ENCODE data around the gene GRID2.

The GRID2 gene

GRCh38 chr4:93646233-93646930 lies 1342.6 kb downstream of the GRID2 start:
- Histone ChIP-seq H3K9ac (ENCODE audit: low read length) (no peak overlapping the region), H3K9me3 (replicated peaks; ENCODE audit: insufficient read depth, low read length) (no peaks in the 10 kb centered on the region), H3F3A (ENCODE audit: insufficient read depth, low read length) (no peaks in the 10 kb centered on the region), H3K4me2 (ENCODE audit: low read depth, low read length) (no peak overlapping the region), H3K79me2 (ENCODE audit: low read length) (no peaks in the 10 kb centered on the region), H4K20me1 (ENCODE audit: insufficient read depth, low read length) (no peaks in the 10 kb centered on the region), H2AFZ (ENCODE audit: low read length) (no peak overlapping the region), H3K4me3 (ENCODE audit: low read length) (no peak overlapping the region), H3K9me2 (replicated peaks; ENCODE audit: insufficient read depth, low read length) (no peaks in the 10 kb centered on the region), H3K27ac (ENCODE audit: low read length) (no peak overlapping the region), H3K36me3 (replicated peaks; ENCODE audit: insufficient read depth, low read length) (no peaks in the 10 kb centered on the region), H3K4me1 (ENCODE audit: low read length) (no peaks in the 10 kb centered on the region), H3K27me3 (replicated peaks; ENCODE audit: insufficient read depth, low read length) (no peaks in the 10 kb centered on the region)
- no peak for TF ChIP-seq EZH2 (optimal IDR thresholded peaks at IDR 0.05; ENCODE audit: low read depth, low read length)
- no peak for TF ChIP-seq EZH2phosphoT487 (IDR thresholded peaks at IDR 0.05; ENCODE audit: low read length)
- TF ChIP-seq, protein P1, sequence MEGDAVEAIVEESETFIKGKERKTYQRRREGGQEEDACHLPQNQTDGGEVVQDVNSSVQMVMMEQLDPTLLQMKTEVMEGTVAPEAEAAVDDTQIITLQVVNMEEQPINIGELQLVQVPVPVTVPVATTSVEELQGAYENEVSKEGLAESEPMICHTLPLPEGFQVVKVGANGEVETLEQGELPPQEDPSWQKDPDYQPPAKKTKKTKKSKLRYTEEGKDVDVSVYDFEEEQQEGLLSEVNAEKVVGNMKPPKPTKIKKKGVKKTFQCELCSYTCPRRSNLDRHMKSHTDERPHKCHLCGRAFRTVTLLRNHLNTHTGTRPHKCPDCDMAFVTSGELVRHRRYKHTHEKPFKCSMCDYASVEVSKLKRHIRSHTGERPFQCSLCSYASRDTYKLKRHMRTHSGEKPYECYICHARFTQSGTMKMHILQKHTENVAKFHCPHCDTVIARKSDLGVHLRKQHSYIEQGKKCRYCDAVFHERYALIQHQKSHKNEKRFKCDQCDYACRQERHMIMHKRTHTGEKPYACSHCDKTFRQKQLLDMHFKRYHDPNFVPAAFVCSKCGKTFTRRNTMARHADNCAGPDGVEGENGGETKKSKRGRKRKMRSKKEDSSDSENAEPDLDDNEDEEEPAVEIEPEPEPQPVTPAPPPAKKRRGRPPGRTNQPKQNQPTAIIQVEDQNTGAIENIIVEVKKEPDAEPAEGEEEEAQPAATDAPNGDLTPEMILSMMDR (IDR thresholded peaks at IDR 0.05; ENCODE audit: low read length) = no peak
- DNase-seq = no peak

DNA sequence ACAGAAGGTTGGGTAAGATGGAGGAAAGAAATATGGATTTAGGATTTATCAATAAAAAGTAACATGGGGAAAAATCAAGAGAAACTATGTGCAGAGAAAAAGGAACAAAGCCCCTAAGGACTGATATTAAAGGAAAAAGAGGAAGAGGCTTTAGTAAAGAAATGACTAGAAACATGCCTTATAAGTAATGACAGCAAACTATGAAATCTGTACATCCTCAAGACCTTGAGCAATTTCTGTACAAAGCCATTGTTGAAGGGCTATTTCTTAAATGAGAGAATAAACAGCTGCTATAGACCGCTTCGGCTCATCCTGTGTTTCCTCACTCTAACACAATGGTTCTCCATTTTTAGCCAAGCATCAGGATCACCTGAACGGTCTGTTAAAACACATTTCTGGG lies 1344.5 kb downstream of the GRID2 start:
- Histone ChIP-seq H2AFZ (ENCODE audit: low read length) (no peak overlapping the region), H3K9me2 (replicated peaks; ENCODE audit: insufficient read depth, low read length) (no peaks in the 10 kb centered on the region), H3K9me3 (replicated peaks; ENCODE audit: insufficient read depth, low read length) (no peaks in the 10 kb centered on the region), H3K4me2 (ENCODE audit: low read depth, low read length) (no peak overlapping the region), H3K4me3 (ENCODE audit: low read length) (no peak overlapping the region), H3K36me3 (replicated peaks; ENCODE audit: insufficient read depth, low read length) (no peaks in the 10 kb centered on the region), H3F3A (ENCODE audit: insufficient read depth, low read length) (no peaks in the 10 kb centered on the region), H3K27ac (ENCODE audit: low read length) (no peak overlapping the region), H3K79me2 (ENCODE audit: low read length) (no peaks in the 10 kb centered on the region), H3K9ac (ENCODE audit: low read length) (no peak overlapping the region), H3K27me3 (replicated peaks; ENCODE audit: insufficient read depth, low read length) (no peaks in the 10 kb centered on the region), H3K4me1 (ENCODE audit: low read length) (no peaks in the 10 kb centered on the region), H4K20me1 (ENCODE audit: insufficient read depth, low read length) (no peaks in the 10 kb centered on the region)
- no peak for DNase-seq
- TF ChIP-seq, protein P1 (IDR thresholded peaks at IDR 0.05; ENCODE audit: low read length) = no peak
- TF ChIP-seq EZH2phosphoT487 (IDR thresholded peaks at IDR 0.05; ENCODE audit: low read length) (no peak), EZH2 (optimal IDR thresholded peaks at IDR 0.05; ENCODE audit: low read depth, low read length) (no peak)

DNA sequence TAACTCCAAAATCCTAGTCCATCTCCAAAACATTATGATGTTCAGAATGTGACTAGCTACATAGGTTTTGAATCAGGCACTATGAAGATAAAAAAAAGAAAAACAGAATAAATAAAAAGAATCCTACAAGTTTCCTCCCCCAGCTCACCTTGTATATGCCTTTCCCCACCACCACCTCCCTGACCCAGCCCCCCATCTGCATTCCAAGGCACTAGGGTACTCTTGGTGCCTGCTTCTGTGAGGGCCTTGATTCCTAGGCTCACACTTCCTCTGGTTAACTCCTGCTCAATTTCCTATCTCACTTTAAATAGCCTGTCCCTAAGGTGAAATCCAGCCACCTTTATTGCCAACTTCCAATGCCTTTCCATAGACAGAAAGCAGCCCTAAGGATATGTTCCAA lies 1346.1 kb downstream of the GRID2 start:
- H4K20me1 ChIP-seq (ENCODE audit: insufficient read depth, low read length) = no peaks in the 10 kb centered on the region
- H3K36me3 ChIP-seq (replicated peaks; ENCODE audit: insufficient read depth, low read length) = no peaks in the 10 kb centered on the region
- no peaks in the 10 kb centered on the region for H3K27me3 ChIP-seq (replicated peaks; ENCODE audit: insufficient read depth, low read length)
- H3K27ac ChIP-seq (ENCODE audit: low read length) = no peak overlapping the region
- no peak overlapping the region for H3K4me3 ChIP-seq (ENCODE audit: low read length)
- H3K4me2 ChIP-seq (ENCODE audit: low read depth, low read length) = no peak overlapping the region
- TF ChIP-seq, protein P1 (IDR thresholded peaks at IDR 0.05; ENCODE audit: low read length) = no peak
- TF ChIP-seq EZH2 (optimal IDR thresholded peaks at IDR 0.05; ENCODE audit: low read depth, low read length) = no peak
- TF ChIP-seq EZH2phosphoT487 (IDR thresholded peaks at IDR 0.05; ENCODE audit: low read length) = no peak
- no peak overlapping the region for H2AFZ ChIP-seq (ENCODE audit: low read length)
- H3K9ac ChIP-seq (ENCODE audit: low read length) = no peak overlapping the region
- no peaks in the 10 kb centered on the region for H3F3A ChIP-seq (ENCODE audit: insufficient read depth, low read length)
- H3K4me1 ChIP-seq (ENCODE audit: low read length) = no peaks in the 10 kb centered on the region
- no peaks in the 10 kb centered on the region for H3K9me2 ChIP-seq (replicated peaks; ENCODE audit: insufficient read depth, low read length)
- no peaks in the 10 kb centered on the region for H3K79me2 ChIP-seq (ENCODE audit: low read length)
- DNase-seq = no peak
- H3K9me3 ChIP-seq (replicated peaks; ENCODE audit: insufficient read depth, low read length) = no peaks in the 10 kb centered on the region

Measured in MM.1S (cell line).